GM23338 (cell line): Measurements from ENCODE around the gene PCDHGC4. TPM values are rescaled to one million over a fixed set of nuclear protein-coding genes. Genes with fewer than 3 reads are reported as not detected.

Experiments
- ATAC-seq: fragments of 200-7000 bp; cut with Tn5 transposase; 3 replicates; pipeline ENCODE4 v1.9.1; 2020
- DNase-seq: peaks from one replicate; pipeline ENCODE4 v3.0.0-alpha.2; 2015; ENCODE audit warnings: low spot score
- H2AFZ ChIP-seq: fragments of 200-600 bp; sonication (generic); 2 replicates; pipeline ENCODE4 v1.8.0; 2016; ENCODE audit warnings: antibody characterized with exemption, mild to moderate bottlenecking, moderate library complexity
- H3F3A ChIP-seq: fragments of 200-600 bp; sonication (generic); replicated peaks from 2 replicates; pipeline ENCODE4 v1.8.0; 2017; ENCODE audit warnings: antibody characterized with exemption, mixed run types, low read depth
- H3K27ac ChIP-seq: fragments of 200-600 bp; sonication (generic); 2 replicates; pipeline ENCODE4 v1.6.1; 2016; ENCODE audit warnings: low read depth
- H3K27me3 ChIP-seq: fragments of 200-600 bp; sonication (generic); 2 replicates; pipeline ENCODE4 v1.8.0; 2016; ENCODE audit warnings: mild to moderate bottlenecking, mixed run types, moderate library complexity; ENCODE audit not compliant: insufficient read depth
- H3K36me3 ChIP-seq: fragments of 200-600 bp; sonication (generic); 2 replicates; pipeline ENCODE4 v1.8.0; 2016; ENCODE audit warnings: mild to moderate bottlenecking; ENCODE audit not compliant: insufficient read depth
- H3K4me1 ChIP-seq: fragments of 200-600 bp; sonication (generic); 2 replicates; pipeline ENCODE4 v1.8.0; 2016; ENCODE audit warnings: mild to moderate bottlenecking, moderate library complexity; ENCODE audit not compliant: insufficient read depth
- H3K4me2 ChIP-seq: fragments of 200-600 bp; sonication (generic); 2 replicates; pipeline ENCODE4 v1.7.1; 2017; ENCODE audit warnings: mixed run types
- H3K4me3 ChIP-seq: fragments of 200-600 bp; sonication (generic); 2 replicates; pipeline ENCODE4 v1.6.1; 2016; ENCODE audit warnings: mixed run types
- H3K79me2 ChIP-seq: fragments of 200-600 bp; sonication (generic); replicated peaks from 2 replicates; pipeline ENCODE4 v1.8.0; 2017; ENCODE audit warnings: mild to moderate bottlenecking; ENCODE audit not compliant: insufficient read depth
- H3K9me2 ChIP-seq: fragments of 200-600 bp; sonication (generic); 2 replicates; pipeline ENCODE4 v1.8.0; 2017; ENCODE audit not compliant: insufficient read depth
- H4K20me1 ChIP-seq: fragments of 200-600 bp; sonication (generic); replicated peaks from 2 replicates; pipeline ENCODE4 v1.8.0; 2017; ENCODE audit warnings: mild to moderate bottlenecking; ENCODE audit not compliant: insufficient read depth
- H3K27ac Mint-ChIP-seq: 2 replicates; pipeline ENCODE4 v1.8.0; 2020; ENCODE audit warnings: inconsistent platforms, mild to moderate bottlenecking, moderate library complexity, mixed read lengths
- H3K27me3 Mint-ChIP-seq: 3 replicates; pipeline ENCODE4 v1.8.0; 2022; ENCODE audit warnings: low read depth, mild to moderate bottlenecking, moderate library complexity, mixed read lengths, inconsistent platforms; ENCODE audit not compliant: insufficient read depth, poor library complexity
- H3K36me3 Mint-ChIP-seq: 3 replicates; pipeline ENCODE4 v1.8.0; 2021; ENCODE audit warnings: low read depth, mild to moderate bottlenecking, inconsistent platforms, moderate library complexity, mixed read lengths
- H3K4me1 Mint-ChIP-seq: 3 replicates; pipeline ENCODE4 v1.8.0; 2020; ENCODE audit warnings: mild to moderate bottlenecking, inconsistent platforms, mixed read lengths
- H3K4me3 Mint-ChIP-seq: 3 replicates; pipeline ENCODE4 v1.8.0; 2021; ENCODE audit warnings: moderate library complexity, mild to moderate bottlenecking, inconsistent platforms, mixed read lengths
- H3K9me3 Mint-ChIP-seq: 3 replicates; pipeline ENCODE4 v1.8.0; 2020; ENCODE audit warnings: moderate library complexity, mild to moderate bottlenecking, inconsistent platforms, mixed read lengths
- POLR2AphosphoS5 ChIP-seq: IDR thresholded peaks from 2 replicates; pipeline ENCODE4 v1.6.1; 2016; ENCODE audit warnings: antibody characterized with exemption, low read depth
- ZNF462 ChIP-seq: fragments of 250-450 bp; sonication (Bioruptor Pico); IDR thresholded peaks from 2 replicates; pipeline ENCODE4 v1.5.0; 2020; ENCODE audit warnings: mild to moderate bottlenecking, moderate library complexity
- polyA plus RNA-seq: library from polyadenylated mRNA; unstranded; fragments of >200 nt; fragmentation: Nextera tagmentation; extraction: Ambion mirVana; gene quantifications from 2 replicates; pipeline ENCODE4 v1.2.1, GENCODE V29; 2016
- total RNA-seq: library from RNA; depleted of rRNA; stranded (reverse); fragments of >200 nt; shearing (Covaris generic); gene quantifications from 2 replicates; pipeline ENCODE4 v1.2.3, GENCODE V29; 2014

The PCDHGC4 gene
- total and polyA plus RNA-seq, 2 experiments from 2014 or later = 0.31 to 3.0 TPM

- H3K4me1 Mint-ChIP-seq = peaks cover 45% of the 10 kb centered on the region
- peak overlapping the region; percentile 30; the same call in 1 of the 3 replicates for H3K4me3 Mint-ChIP-seq
Observed at GRCh38 chr5:141496038-141496437, 11.2 kb downstream of the PCDHGC4 start.

More at GRCh38 chr5:141496038-141496437, 11.2 kb downstream of the PCDHGC4 start:
- Histone ChIP-seq H3K27me3 (peaks cover 37% of the 10 kb centered on the region), H3K79me2 (no peaks in the 10 kb centered on the region), H3K4me1 (peaks cover 39% of the 10 kb centered on the region), H3F3A (0 out of 2 replicates have a peak, but pooled peaks cover 10% of the 10 kb centered on the region), H3K36me3 (no peaks in the 10 kb centered on the region), H3K9me2 (no peaks in the 10 kb centered on the region; the same call in 1 of the 2 replicates), H3K27ac (no peak overlapping the region), H4K20me1 (no peaks in the 10 kb centered on the region), H3K4me2 (peak overlapping the region; percentile 79), H2AFZ (no peak overlapping the region), H3K4me3 (peak overlapping the region; percentile 22)
- H3K27ac Mint-ChIP-seq = no peak overlapping the region; the same call in 1 of the 2 replicates
- H3K27me3 Mint-ChIP-seq = peaks cover 43% of the 10 kb centered on the region
- ATAC-seq = peak; percentile 6
- H3K9me3 Mint-ChIP-seq = no peaks in the 10 kb centered on the region
- peaks cover 17% of the 10 kb centered on the region for H3K36me3 Mint-ChIP-seq
- 0 out of 2 replicates have a peak, but pooled peaks have one; percentile 1 for TF ChIP-seq ZNF462
- no peak for TF ChIP-seq POLR2AphosphoS5
- DNase-seq = peak; percentile 45
